IgD-negative memory B cell (primary cell): Measurements from ENCODE around the gene MIER2. TPM values are rescaled to one million over a fixed set of nuclear protein-coding genes. Genes with fewer than 3 reads are reported as not detected.

Source experiments
- H3K27ac Mint-ChIP-seq, 3 donors: one replicate each; pipeline ENCODE4 v1.8.0; 2020 to 2022; ENCODE audit warnings: mild to moderate bottlenecking in 3 of 3, mixed read lengths in 3 of 3, moderate library complexity in 1 of 3
- H3K27me3 Mint-ChIP-seq: one replicate; pipeline ENCODE4 v1.8.0; 2021; ENCODE audit warnings: mixed read lengths
- H3K36me3 Mint-ChIP-seq: one replicate; pipeline ENCODE4 v1.8.0; 2020; ENCODE audit warnings: mild to moderate bottlenecking, mixed read lengths
- H3K4me1 Mint-ChIP-seq, 3 donors: one replicate each; pipeline ENCODE4 v1.8.0; 2020 to 2022; ENCODE audit warnings: mixed read lengths in 3 of 3, mild to moderate bottlenecking in 1 of 3
- H3K4me3 Mint-ChIP-seq, 4 donors: one replicate each; pipeline ENCODE4 v1.8.0; 2020 to 2022; ENCODE audit warnings: mild to moderate bottlenecking in 4 of 4, mixed read lengths in 4 of 4, moderate library complexity in 3 of 4
- H3K9me3 Mint-ChIP-seq, 3 donors: one replicate each; pipeline ENCODE4 v1.8.0; 2020 to 2021; ENCODE audit warnings: mixed read lengths in 3 of 3, mild to moderate bottlenecking in 1 of 3
- polyA plus RNA-seq: library from polyadenylated mRNA; unstranded; fragments of 300-500 nt; fragmentation: Illumina TruSeq; gene quantifications from one replicate; pipeline ENCODE4 v1.2.3, GENCODE V29; 2021

MIER2 gene
- polyA plus RNA-seq, 1 donor from 2014 or later, result 7.5 TPM

GRCh38 chr19:305240-306150, 39.1 kb downstream of the MIER2 start:
- H3K4me1 Mint-ChIP-seq, result no peaks in the 10 kb centered on the region
- H3K4me3 Mint-ChIP-seq, result no peak overlapping the region
- H3K27me3 Mint-ChIP-seq, result no peaks in the 10 kb centered on the region
- peaks cover 6% of the 10 kb centered on the region for H3K36me3 Mint-ChIP-seq
- H3K27ac Mint-ChIP-seq, result no peak overlapping the region
- no peaks in the 10 kb centered on the region for H3K9me3 Mint-ChIP-seq

- Mint-ChIP-seq H3K4me3 (no peak overlapping the region), H3K36me3 (peaks cover 2% of the 10 kb centered on the region), H3K4me1 (peaks cover 0 to 6% (median 1%) of the 10 kb centered on the region in 3 donors), H3K27me3 (peaks cover 29% of the 10 kb centered on the region), H3K9me3 (no peaks in the 10 kb centered on the region), H3K27ac (no peak overlapping the region)
These were observed 47.9 kb downstream of the MIER2 start for GRCh38 chr19:296476-297225.

- H3K4me3 Mint-ChIP-seq, result no peak overlapping the region
- H3K27ac Mint-ChIP-seq, result no peak overlapping the region
These were observed 48.8 kb downstream of the MIER2 start for GRCh38 chr19:295687-296370.

GRCh38 chr19:294946-295686, 49.5 kb downstream of the MIER2 start:
- Mint-ChIP-seq H3K4me1 (peaks cover 0 to 6% (median 1%) of the 10 kb centered on the region in 3 donors), H3K27me3 (peaks cover 32% of the 10 kb centered on the region), H3K36me3 (no peaks in the 10 kb centered on the region), H3K27ac (no peak overlapping the region), H3K4me3 (no peak overlapping the region), H3K9me3 (no peaks in the 10 kb centered on the region)

More at GRCh38 chr19:295687-296370, 48.8 kb downstream of the MIER2 start:
- Mint-ChIP-seq H3K4me1 (peaks cover 0 to 6% (median 1%) of the 10 kb centered on the region in 3 donors), H3K36me3 (no peaks in the 10 kb centered on the region), H3K9me3 (no peaks in the 10 kb centered on the region), H3K27me3 (peaks cover 29% of the 10 kb centered on the region)

- Mint-ChIP-seq H3K27me3 (peaks cover 36% of the 10 kb centered on the region), H3K4me1 (peaks cover 0 to 10% (median 1%) of the 10 kb centered on the region in 3 donors), H3K27ac (no peak overlapping the region), H3K36me3 (no peaks in the 10 kb centered on the region), H3K9me3 (no peaks in the 10 kb centered on the region), H3K4me3 (no peak overlapping the region)
These were observed 50.2 kb downstream of the MIER2 start for GRCh38 chr19:294341-294945.

GRCh38 chr19:293436-294110, 51.0 kb downstream of the MIER2 start:
- peaks cover 0 to 10% (median 1%) of the 10 kb centered on the region in 3 donors for H3K4me1 Mint-ChIP-seq
- H3K9me3 Mint-ChIP-seq, result no peaks in the 10 kb centered on the region
- peaks cover 41% of the 10 kb centered on the region for H3K27me3 Mint-ChIP-seq
- no peaks in the 10 kb centered on the region for H3K36me3 Mint-ChIP-seq
- peak overlapping the region in 1 of 4 donors; percentile 68 for H3K4me3 Mint-ChIP-seq
- no peak overlapping the region for H3K27ac Mint-ChIP-seq

DNA sequence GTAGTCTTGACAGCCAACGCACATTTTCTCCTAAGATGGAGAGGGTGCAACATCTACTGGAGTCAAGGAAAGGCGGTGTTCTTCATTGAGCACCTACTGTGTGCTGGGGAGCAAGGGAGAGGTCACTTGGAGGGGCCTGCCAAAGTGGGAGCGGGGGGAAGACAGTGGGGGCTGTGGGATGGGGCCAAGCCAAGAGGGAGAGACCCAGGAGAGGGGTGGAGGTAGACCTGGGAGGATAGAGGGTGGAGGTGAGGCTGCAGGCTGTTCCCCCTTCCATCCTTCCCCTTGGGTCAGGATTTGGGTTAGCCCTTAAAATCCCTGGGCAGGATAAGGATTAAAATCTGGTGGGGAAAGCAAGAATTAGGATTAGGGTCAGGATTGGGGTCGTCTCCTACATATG, 51.6 kb downstream of the MIER2 start:
- Mint-ChIP-seq H3K36me3 (no peaks in the 10 kb centered on the region), H3K27ac (peak overlapping the region in 1 of 3 donors; percentile 85), H3K4me3 (peak overlapping the region in 1 of 4 donors; percentile 12), H3K27me3 (peaks cover 44% of the 10 kb centered on the region), H3K9me3 (no peaks in the 10 kb centered on the region), H3K4me1 (peaks cover 0 to 10% (median 1%) of the 10 kb centered on the region in 3 donors)

DNA sequence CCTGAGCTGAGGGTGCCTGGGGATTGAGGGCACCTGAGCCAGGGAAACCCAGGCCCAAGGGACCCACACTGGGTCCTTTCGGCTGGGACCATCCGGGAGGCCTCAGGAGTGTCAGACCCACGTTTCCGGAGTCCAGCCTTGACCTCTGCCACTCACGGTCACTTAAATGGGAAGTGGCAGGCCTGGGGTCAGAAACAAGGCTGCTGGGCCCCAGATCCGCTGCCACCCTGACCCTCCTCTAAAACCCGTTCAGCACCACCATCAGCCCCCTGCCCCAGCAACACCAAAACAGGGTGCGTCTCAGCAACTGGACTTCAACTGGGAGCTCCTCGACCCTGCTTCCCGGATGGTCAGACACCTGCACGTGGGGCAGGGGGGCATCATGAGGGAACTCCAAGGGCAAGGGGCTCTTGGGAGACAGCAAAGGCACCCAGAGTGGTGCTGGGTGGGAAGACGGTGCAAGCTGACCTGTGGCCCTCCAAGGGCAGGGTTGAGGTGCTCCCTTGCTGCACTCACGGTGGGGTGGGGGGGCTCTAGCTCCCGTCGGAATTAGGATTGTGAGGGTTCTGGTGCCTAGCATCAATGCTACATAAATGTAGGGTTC, 52.2 kb downstream of the MIER2 start:
- peak overlapping the region in 1 of 4 donors; percentile 12 for H3K4me3 Mint-ChIP-seq
- H3K9me3 Mint-ChIP-seq, result no peaks in the 10 kb centered on the region
- peaks cover 44% of the 10 kb centered on the region for H3K27me3 Mint-ChIP-seq
- H3K36me3 Mint-ChIP-seq, result no peaks in the 10 kb centered on the region
- H3K4me1 Mint-ChIP-seq, result peaks cover 0 to 10% (median 1%) of the 10 kb centered on the region in 3 donors
- peak overlapping the region in 2 of 3 donors; percentile 59 to 85 for H3K27ac Mint-ChIP-seq

DNA sequence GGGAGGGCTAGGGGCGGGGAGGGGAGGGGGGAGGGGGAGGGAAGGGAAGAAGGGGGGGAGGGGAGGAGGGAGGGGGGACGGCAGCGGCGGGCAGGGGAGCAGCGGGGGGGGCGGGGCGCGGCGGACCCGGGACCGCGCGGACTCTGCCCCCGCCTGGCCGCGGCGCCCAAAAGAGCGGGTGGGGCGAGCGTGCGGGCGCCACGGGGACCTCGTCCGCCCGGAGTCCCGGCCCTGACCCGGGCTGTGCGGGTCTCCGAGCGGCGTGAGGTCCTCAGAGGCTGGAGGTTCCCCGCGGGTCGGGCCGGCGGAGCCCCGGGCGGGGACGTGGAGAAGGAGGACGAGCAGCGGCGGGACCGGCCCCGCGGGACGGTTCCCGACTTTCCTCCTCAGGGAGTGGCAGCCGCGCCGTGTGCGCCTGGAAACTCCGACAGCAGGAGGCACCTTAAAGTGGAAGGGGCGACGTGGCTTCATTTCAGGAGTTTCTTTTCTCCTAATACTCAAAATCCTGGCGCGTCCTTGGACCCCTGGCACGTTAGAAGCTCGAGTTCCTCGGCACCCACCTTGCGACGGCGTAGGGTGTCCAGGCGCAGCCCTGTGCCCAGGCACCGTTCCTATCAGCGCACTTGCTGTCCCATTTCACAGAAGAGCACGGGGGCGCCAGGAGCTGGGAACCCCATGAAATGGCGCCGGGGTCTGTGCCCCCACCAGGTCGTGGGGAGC, 52.9 kb downstream of the MIER2 start:
- Mint-ChIP-seq H3K27ac (no peak overlapping the region), H3K27me3 (peaks cover 44% of the 10 kb centered on the region), H3K4me3 (no peak overlapping the region), H3K36me3 (no peaks in the 10 kb centered on the region), H3K4me1 (peaks cover 0 to 10% (median 1%) of the 10 kb centered on the region in 3 donors), H3K9me3 (no peaks in the 10 kb centered on the region)

DNA sequence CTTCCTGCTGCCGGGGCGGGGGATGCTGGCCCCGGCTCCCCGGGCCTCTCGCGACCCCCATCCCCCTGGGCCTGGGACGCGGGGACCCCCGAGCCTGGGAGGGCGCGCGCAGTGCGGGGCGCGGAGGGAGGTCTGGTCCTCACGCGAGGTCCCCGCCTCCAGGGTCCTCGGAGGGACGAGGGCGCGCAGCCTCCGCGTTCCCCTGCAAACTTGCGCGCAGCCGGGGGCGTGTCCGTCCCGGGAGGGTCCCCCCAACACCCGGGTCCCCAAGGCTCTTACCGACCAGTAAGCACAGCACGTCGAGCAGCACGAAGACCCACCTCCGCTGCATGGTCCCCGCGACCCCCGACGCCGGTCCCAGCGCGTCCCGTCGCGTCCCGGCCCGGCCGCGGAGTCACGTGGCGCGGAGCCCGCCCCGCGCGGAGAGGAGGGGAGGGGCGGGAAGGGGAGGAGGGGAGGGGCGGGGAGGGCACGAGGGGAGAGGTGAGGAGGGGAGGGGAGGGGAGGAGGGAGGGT, 53.5 kb downstream of the MIER2 start, which contains the start of gene PLPP2:
PLPP2 (minus strand) TSS at position 398 of the 516 bp plus-strand sequence; CDS start at position 331, 67 bp downstream.
- no peaks in the 10 kb centered on the region for H3K9me3 Mint-ChIP-seq
- H3K36me3 Mint-ChIP-seq, result no peaks in the 10 kb centered on the region
- H3K27ac Mint-ChIP-seq, result peak within 1 kb of the TSS in 1 of 3 donors; percentile 37
- H3K27me3 Mint-ChIP-seq, result peaks cover 41% of the 10 kb centered on the region
- H3K4me3 Mint-ChIP-seq, result peak within 1 kb of the TSS; percentile 31 to 87 (median 70)
- peaks cover 0 to 10% (median 1%) of the 10 kb centered on the region in 3 donors for H3K4me1 Mint-ChIP-seq

DNA sequence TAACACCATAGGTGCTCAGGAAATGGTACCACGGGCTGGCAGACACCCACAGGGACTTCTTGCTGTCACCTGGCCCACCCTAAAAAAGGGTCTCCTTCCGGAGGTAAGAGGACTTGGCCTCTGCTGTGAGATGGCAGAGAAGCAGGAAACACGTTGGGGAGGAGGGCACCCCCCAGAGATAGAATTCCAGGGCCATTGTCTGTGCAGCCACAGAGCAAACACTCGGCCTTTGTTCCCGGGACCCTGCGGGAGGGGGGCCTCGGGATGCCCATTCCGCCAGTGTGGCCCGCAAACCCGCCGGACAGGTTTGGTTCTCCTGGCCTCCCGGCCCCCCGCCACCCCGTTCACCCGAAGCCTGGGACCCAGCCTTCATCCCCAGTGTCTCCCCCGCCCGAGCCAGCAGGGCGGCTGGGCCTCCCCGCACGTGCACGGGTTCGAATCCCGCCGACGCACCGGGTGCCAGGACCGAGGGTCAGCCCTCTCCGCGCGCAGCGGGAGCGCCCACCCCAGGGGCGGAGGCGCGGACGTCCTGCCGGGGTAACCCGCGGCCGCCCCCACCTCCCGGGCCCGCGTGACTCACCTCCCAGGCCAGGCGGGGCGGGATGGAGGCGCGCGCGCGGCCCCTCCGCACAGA, 54.1 kb downstream of the MIER2 start:
- Mint-ChIP-seq H3K4me1 (peaks cover 0 to 10% (median 1%) of the 10 kb centered on the region in 3 donors), H3K27ac (peak overlapping the region in 1 of 3 donors; percentile 37), H3K36me3 (no peaks in the 10 kb centered on the region), H3K9me3 (no peaks in the 10 kb centered on the region), H3K27me3 (peaks cover 41% of the 10 kb centered on the region), H3K4me3 (peak overlapping the region; percentile 31 to 87 (median 70))
